ENCODE measurements around the gene ARF1.

- no peak for TF ChIP-seq EZH2 (IDR thresholded peaks at IDR 0.05; ENCODE audit: borderline replicate concordance)
- TF ChIP-seq CTCF (IDR thresholded peaks at IDR 0.05; ENCODE audit: poor library complexity) = no peak
Measured at GRCh38 chr1:228102791-228103620, 20.5 kb downstream of the ARF1 start, which contains the start of gene C1orf35.
